ENCODE results near the gene FBXL15. TPM values are rescaled to one million over a fixed set of nuclear protein-coding genes. Genes with fewer than 3 reads are reported as not detected.

Gene FBXL15
- total and polyA plus RNA-seq, 2 of the 13 experiments (the other 11 are each of a cell fraction or from before 2014, with no cell fraction given), result 4.3 to 8.3 TPM

DNA sequence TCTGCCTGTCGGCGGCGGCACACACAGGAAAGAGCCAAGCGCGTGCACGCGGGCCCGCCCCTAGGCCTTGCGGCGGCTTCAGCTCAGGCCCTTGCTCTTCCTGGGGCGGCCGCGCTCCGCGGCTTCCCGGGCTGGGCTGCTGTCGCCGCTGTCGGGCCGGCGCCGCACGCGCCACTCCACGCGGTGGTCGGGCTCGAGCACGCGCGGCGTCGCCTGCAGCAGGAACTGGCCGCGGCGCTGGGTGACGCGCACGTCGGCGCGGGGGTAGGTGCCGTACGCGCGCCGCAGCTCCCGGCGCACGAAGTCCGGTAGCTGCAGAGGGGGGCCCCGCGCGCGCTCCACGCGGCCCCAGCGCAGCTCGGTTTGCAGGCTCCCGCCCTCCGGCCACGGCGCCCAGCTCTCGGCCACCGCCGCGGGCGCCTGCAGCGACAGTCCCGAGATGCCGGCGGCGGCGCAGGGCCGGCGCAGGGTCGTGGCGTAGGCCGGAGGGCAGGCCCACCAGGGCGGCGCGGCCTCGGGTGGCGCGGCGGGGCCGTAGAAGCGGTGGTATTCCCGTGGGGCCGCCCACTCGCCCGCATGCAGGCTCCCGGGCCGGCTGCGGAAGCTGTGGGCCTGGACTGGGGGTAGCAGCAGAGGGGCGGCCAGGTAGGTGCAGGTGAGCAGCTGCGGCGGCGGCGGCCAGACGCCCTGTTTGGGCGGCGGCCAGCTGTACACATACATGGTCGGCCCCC lies 29.9 kb downstream of the FBXL15 start (continued):
- 0 out of 2 replicates have a peak, but pooled peaks have one; percentile 47 for TF ChIP-seq EED (CRISPR knock-in tag; IDR thresholded peaks at IDR 0.05)
- no peak for TF ChIP-seq TBX3 (IDR thresholded peaks at IDR 0.05; ENCODE audit: borderline replicate concordance)
- no peak for TF ChIP-seq ZNF468 (CRISPR knock-in tag; IDR thresholded peaks at IDR 0.05)
- TF ChIP-seq POLR2A (IDR thresholded peaks at IDR 0.05; ENCODE audit: insufficient read depth in 1 of 2, low read depth in 2 of 2, low read length in 2 of 2), result peak; percentile 52 to 64; a peak in 3 of 4 replicates
- no peak for TF ChIP-seq ZNF382 (CRISPR knock-in tag; IDR thresholded peaks at IDR 0.05; ENCODE audit: borderline replicate concordance)
- peak; percentile 86 for TF ChIP-seq BORCS8-MEF2B (CRISPR knock-in tag; IDR thresholded peaks at IDR 0.05)
- TF ChIP-seq NR2C2 (CRISPR knock-in tag; IDR thresholded peaks at IDR 0.05; ENCODE audit: borderline replicate concordance), result peak; percentile 45; the same call in 1 of the 2 replicates
- TF ChIP-seq TBX2 (CRISPR knock-in tag; IDR thresholded peaks at IDR 0.05; ENCODE audit: borderline replicate concordance), result peak; percentile 57; the same call in 1 of the 2 replicates
- TF ChIP-seq RFX5 (IDR thresholded peaks at IDR 0.05; ENCODE audit: low read depth, low read length), result no peak
- TF ChIP-seq, protein P1, sequence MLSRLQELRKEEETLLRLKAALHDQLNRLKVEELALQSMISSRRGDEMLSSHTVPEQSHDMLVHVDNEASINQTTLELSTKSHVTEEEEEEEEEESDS (CRISPR knock-in tag; IDR thresholded peaks at IDR 0.05; ENCODE audit: borderline replicate concordance), result 0 out of 2 replicates have a peak, but pooled peaks have one; percentile 50
- TF ChIP-seq SRY (CRISPR knock-in tag; IDR thresholded peaks at IDR 0.05), result peak; percentile 92; the same call in 1 of the 2 replicates
- TF ChIP-seq ZNF260 (CRISPR knock-in tag; IDR thresholded peaks at IDR 0.05; ENCODE audit: borderline replicate concordance, low read depth), result no peak
- TF ChIP-seq, protein P2, sequence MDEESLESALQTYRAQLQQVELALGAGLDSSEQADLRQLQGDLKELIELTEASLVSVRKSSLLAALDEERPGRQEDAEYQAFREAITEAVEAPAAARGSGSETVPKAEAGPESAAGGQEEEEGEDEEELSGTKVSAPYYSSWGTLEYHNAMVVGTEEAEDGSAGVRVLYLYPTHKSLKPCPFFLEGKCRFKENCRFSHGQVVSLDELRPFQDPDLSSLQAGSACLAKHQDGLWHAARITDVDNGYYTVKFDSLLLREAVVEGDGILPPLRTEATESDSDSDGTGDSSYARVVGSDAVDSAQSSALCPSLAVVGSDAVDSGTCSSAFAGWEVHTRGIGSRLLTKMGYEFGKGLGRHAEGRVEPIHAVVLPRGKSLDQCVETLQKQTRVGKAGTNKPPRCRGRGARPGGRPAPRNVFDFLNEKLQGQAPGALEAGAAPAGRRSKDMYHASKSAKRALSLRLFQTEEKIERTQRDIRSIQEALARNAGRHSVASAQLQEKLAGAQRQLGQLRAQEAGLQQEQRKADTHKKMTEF (CRISPR knock-in tag; IDR thresholded peaks at IDR 0.05), result no peak
- peak; percentile 77 for TF ChIP-seq ZNF709 (CRISPR knock-in tag; IDR thresholded peaks at IDR 0.05)
- TF ChIP-seq MLLT10 (CRISPR knock-in tag; IDR thresholded peaks at IDR 0.05), result no peak
- TF ChIP-seq KDM5A (IDR thresholded peaks at IDR 0.05; ENCODE audit: borderline replicate concordance, low read length), result no peak; the same call in 1 of the 2 replicates
- no peak for TF ChIP-seq CCAR2 (optimal IDR thresholded peaks at IDR 0.05; ENCODE audit: low read depth, low read length)
- TF ChIP-seq TMF1 (CRISPR knock-in tag; IDR thresholded peaks at IDR 0.05; ENCODE audit: low read depth), result peak; percentile 79; the same call in 1 of the 2 replicates
- TF ChIP-seq ZNF569 (CRISPR knock-in tag; IDR thresholded peaks at IDR 0.05; ENCODE audit: borderline replicate concordance), result no peak
- no peak for TF ChIP-seq ZNF678 (CRISPR knock-in tag; IDR thresholded peaks at IDR 0.05)
- no peak for TF ChIP-seq ZC3H13 (CRISPR knock-in tag; IDR thresholded peaks at IDR 0.05)
- TF ChIP-seq, protein P3, sequence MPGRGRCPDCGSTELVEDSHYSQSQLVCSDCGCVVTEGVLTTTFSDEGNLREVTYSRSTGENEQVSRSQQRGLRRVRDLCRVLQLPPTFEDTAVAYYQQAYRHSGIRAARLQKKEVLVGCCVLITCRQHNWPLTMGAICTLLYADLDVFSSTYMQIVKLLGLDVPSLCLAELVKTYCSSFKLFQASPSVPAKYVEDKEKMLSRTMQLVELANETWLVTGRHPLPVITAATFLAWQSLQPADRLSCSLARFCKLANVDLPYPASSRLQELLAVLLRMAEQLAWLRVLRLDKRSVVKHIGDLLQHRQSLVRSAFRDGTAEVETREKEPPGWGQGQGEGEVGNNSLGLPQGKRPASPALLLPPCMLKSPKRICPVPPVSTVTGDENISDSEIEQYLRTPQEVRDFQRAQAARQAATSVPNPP (CRISPR knock-in tag; IDR thresholded peaks at IDR 0.05), result peak; percentile 91
- TF ChIP-seq RARA (CRISPR knock-in tag; IDR thresholded peaks at IDR 0.05), result no peak
- no peak for TF ChIP-seq ZNF543 (CRISPR knock-in tag; IDR thresholded peaks at IDR 0.05)
- no peak for TF ChIP-seq HMG20A (CRISPR knock-in tag; IDR thresholded peaks at IDR 0.05; ENCODE audit: borderline replicate concordance)
- TF ChIP-seq, protein P4, sequence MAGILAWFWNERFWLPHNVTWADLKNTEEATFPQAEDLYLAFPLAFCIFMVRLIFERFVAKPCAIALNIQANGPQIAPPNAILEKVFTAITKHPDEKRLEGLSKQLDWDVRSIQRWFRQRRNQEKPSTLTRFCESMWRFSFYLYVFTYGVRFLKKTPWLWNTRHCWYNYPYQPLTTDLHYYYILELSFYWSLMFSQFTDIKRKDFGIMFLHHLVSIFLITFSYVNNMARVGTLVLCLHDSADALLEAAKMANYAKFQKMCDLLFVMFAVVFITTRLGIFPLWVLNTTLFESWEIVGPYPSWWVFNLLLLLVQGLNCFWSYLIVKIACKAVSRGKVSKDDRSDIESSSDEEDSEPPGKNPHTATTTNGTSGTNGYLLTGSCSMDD (CRISPR knock-in tag; IDR thresholded peaks at IDR 0.05), result no peak
- TF ChIP-seq ZNF263 (CRISPR knock-in tag; IDR thresholded peaks at IDR 0.05), result 0 out of 2 replicates have a peak, but pooled peaks have one; percentile 19
- peak; percentile 85; the same call in 1 of the 2 replicates for TF ChIP-seq RNF2 (conservative IDR thresholded peaks at IDR 0.05; ENCODE audit: low read depth)

All from HepG2 (cell line).